GM20431 (cell line): ENCODE results near the gene GPX2.

Experiments
- in situ Hi-C: fragments of 300-500 bp; cut with MseI, MboI; formaldehyde crosslinking; loops from one replicate; pipeline ENCODE4 v1.15.0; 2020; ENCODE audit warnings: low sequenced_read_pairs; ENCODE audit not compliant: unreplicated experiment

The GPX2 gene

GRCh38 chr14:64944041-64944440 is 1.5 kb upstream of the GPX2 start:
- in situ Hi-C loops = no loop called here

- in situ Hi-C loops = no loop called here
Measured at GRCh38 chr14:64943556-64943955, 1.0 kb upstream of the GPX2 start.

- in situ Hi-C loops = no loop called here
Measured at GRCh38 chr14:64940336-64940910, 2.1 kb downstream of the GPX2 start.

- in situ Hi-C loops = no loop called here
Measured at GRCh38 chr14:64939817-64940190, 2.7 kb downstream of the GPX2 start.

- in situ Hi-C loops = no loop called here
Measured at GRCh38 chr14:64938972-64939816, 3.4 kb downstream of the GPX2 start.

- in situ Hi-C loops = no loop called here
Measured at GRCh38 chr14:64937821-64938193, 4.7 kb downstream of the GPX2 start.

- in situ Hi-C loops = no loop called here
Measured at GRCh38 chr14:64937171-64937820, 5.2 kb downstream of the GPX2 start.

- in situ Hi-C loops = no loop called here
Measured at GRCh38 chr14:64935508-64935907, 7.0 kb downstream of the GPX2 start.

GRCh38 chr14:64934338-64934929 is 8.1 kb downstream of the GPX2 start:
- in situ Hi-C loops = no loop called here

GRCh38 chr14:64932231-64932630 is 10.3 kb downstream of the GPX2 start:
- in situ Hi-C loops = no loop called here

GRCh38 chr14:64931123-64931522 is 11.4 kb downstream of the GPX2 start:
- in situ Hi-C loops = no loop called here

- in situ Hi-C loops = no loop called here
Measured at GRCh38 chr14:64930085-64930843, 12.3 kb downstream of the GPX2 start.

GRCh38 chr14:64929014-64929359 is 13.6 kb downstream of the GPX2 start:
- in situ Hi-C loops = no loop called here

- in situ Hi-C loops = no loop called here
Measured at GRCh38 chr14:64928239-64929013, 14.1 kb downstream of the GPX2 start.

GRCh38 chr14:64927031-64927430 is 15.5 kb downstream of the GPX2 start:
- in situ Hi-C loops = no loop called here

- in situ Hi-C loops = no loop called here
Measured at GRCh38 chr14:64926398-64926995, 16.0 kb downstream of the GPX2 start.

GRCh38 chr14:64923015-64923414 is 19.5 kb downstream of the GPX2 start:
- in situ Hi-C loops = no loop called here

- in situ Hi-C loops = no loop called here
Measured at GRCh38 chr14:64920465-64920864, 22.1 kb downstream of the GPX2 start.

- in situ Hi-C loops = no loop called here
Measured at GRCh38 chr14:64919618-64920017, 22.9 kb downstream of the GPX2 start.
